Lower lobe of right lung (tissue), 2 donors: ENCODE data around the gene PHACTR1. TPM values are rescaled to one million over a fixed set of nuclear protein-coding genes. Genes with fewer than 3 reads are reported as not detected.
A peak's percentile ranks its signal among the peaks of the same experiment; 100 is the strongest.

ENCODE experiments used
- ATAC-seq, 2 donors: fragments of 200-7000 bp; cut with Tn5 transposase; one replicate each; pipeline ENCODE4 v1.9.1; 2020 to 2022; ENCODE audit warnings: mild to moderate bottlenecking in 2 of 2, moderate library complexity in 2 of 2
- DNase-seq: peaks from one replicate; pipeline ENCODE4 v3.0.0-alpha.2; 2020
- H3K27ac ChIP-seq: fragments of 200-600 bp; one replicate; pipeline ENCODE4 v1.8.0; 2022
- H3K27me3 ChIP-seq: fragments of 200-600 bp; one replicate; pipeline ENCODE4 v1.8.0; 2022; ENCODE audit warnings: low read depth
- H3K36me3 ChIP-seq: fragments of 200-600 bp; one replicate; pipeline ENCODE4 v1.8.0; 2022; ENCODE audit warnings: mild to moderate bottlenecking
- H3K4me1 ChIP-seq: fragments of 200-600 bp; one replicate; pipeline ENCODE4 v1.8.0; 2022
- H3K4me3 ChIP-seq: fragments of 200-600 bp; one replicate; pipeline ENCODE4 v1.8.0; 2022; ENCODE audit warnings: mild to moderate bottlenecking
- H3K9me3 ChIP-seq: fragments of 200-600 bp; one replicate; pipeline ENCODE4 v1.8.0; 2022
- intact Hi-C: fragments of 100-400 bp; cut with DNase I; formaldehyde crosslinking; loops from one replicate; pipeline ENCODE4 v1.11.0; 2022
- total RNA-seq: library from RNA; stranded (reverse); fragmentation: NEBNext Ultra II Directional; extraction: Animal tissue kit (Norgen Biotek cat#: 25700); gene quantifications from one replicate; pipeline ENCODE4 v1.2.1, GENCODE V29; 2021
- TF ChIP-seq, protein P1 (sequence below): fragments of 200-600 bp; IDR thresholded peaks from one replicate; pipeline ENCODE4 v1.8.0; 2022; ENCODE audit warnings: antibody characterized with exemption, mild to moderate bottlenecking
- donor health status: DM: no; HTN: yes; CAD: no; lungs with severe emphysema.

PHACTR1 gene
- total RNA-seq, 1 donor from 2014 or later: 91.0 TPM

DNA sequence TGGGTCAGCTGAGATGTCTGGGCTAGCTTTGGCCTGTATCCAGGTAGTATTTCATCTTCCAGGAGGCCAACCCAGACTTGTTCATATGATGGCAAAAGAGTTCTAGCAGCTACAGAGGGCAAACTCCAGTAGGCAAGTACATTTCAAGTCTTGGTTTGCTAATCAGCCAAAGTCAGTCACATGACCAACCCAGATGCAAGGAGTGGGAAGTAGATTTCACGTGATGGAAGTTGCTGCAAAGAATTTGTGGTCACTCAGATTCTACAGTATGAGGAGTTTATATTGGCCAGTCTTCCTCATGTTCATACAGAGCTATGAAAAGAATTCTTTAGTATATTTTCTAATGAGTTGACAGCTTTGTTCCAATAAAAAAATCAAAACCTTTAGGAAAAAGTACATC lies 101.8 kb downstream of the PHACTR1 start:
- H3K27ac ChIP-seq: no peak overlapping the region
- no peaks in the 10 kb centered on the region for H3K36me3 ChIP-seq
- no peak for DNase-seq
- H3K9me3 ChIP-seq: no peaks in the 10 kb centered on the region
- TF ChIP-seq, protein P1, sequence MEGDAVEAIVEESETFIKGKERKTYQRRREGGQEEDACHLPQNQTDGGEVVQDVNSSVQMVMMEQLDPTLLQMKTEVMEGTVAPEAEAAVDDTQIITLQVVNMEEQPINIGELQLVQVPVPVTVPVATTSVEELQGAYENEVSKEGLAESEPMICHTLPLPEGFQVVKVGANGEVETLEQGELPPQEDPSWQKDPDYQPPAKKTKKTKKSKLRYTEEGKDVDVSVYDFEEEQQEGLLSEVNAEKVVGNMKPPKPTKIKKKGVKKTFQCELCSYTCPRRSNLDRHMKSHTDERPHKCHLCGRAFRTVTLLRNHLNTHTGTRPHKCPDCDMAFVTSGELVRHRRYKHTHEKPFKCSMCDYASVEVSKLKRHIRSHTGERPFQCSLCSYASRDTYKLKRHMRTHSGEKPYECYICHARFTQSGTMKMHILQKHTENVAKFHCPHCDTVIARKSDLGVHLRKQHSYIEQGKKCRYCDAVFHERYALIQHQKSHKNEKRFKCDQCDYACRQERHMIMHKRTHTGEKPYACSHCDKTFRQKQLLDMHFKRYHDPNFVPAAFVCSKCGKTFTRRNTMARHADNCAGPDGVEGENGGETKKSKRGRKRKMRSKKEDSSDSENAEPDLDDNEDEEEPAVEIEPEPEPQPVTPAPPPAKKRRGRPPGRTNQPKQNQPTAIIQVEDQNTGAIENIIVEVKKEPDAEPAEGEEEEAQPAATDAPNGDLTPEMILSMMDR: no peak
- H3K4me1 ChIP-seq: no peaks in the 10 kb centered on the region
- intact Hi-C loops: no loop called here
- ATAC-seq: peak in 1 of 2 donors; percentile 21
- no peak overlapping the region for H3K4me3 ChIP-seq
- H3K27me3 ChIP-seq: no peaks in the 10 kb centered on the region

DNA sequence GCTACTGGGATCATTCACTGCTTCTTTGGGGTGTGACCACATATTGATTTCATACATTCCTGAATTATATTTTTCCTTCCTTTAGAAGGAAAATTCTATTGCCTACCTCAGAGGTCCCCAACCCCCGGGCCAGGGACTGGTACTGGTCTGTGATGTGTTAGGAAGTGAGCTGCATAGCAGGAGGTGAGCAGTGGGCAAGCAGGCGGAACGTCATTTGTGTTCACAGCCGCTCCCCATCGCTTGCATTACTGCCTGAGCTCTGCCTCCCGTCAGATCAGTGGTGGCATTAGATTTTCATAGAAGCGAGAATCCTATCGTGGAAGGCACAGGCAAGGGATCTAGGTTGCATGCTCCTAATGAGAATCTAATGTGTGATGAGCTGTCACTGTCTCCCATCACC lies 107.3 kb downstream of the PHACTR1 start:
- Histone ChIP-seq H3K27ac (no peak overlapping the region), H3K4me3 (no peak overlapping the region), H3K36me3 (no peaks in the 10 kb centered on the region), H3K27me3 (no peaks in the 10 kb centered on the region), H3K4me1 (no peaks in the 10 kb centered on the region), H3K9me3 (no peaks in the 10 kb centered on the region)
- intact Hi-C loops: no loop called here
- DNase-seq (no peak), ATAC-seq (no peak)
- TF ChIP-seq, protein P1: no peak

DNA sequence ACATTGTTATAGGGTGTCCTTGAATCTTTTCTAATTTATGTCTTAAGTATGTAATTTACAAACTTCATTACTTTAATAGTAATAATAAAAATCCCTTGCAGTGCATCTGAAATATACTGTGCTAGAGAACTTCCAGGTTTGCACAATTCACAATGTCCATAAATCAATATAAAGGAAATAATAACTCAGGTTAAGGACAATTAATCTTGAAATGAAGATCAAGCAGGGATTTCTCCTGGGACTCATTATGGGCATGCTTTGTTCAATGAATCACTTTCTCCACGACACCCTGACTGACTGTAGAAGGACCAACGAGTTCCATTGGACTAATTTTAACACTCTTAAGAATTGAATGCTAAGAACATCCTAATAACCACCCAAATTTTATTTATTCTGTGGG lies 110.0 kb downstream of the PHACTR1 start:
- TF ChIP-seq, protein P1: no peak
- intact Hi-C loops: no loop called here
- Histone ChIP-seq H3K36me3 (no peaks in the 10 kb centered on the region), H3K4me3 (no peak overlapping the region), H3K9me3 (no peaks in the 10 kb centered on the region), H3K27me3 (no peaks in the 10 kb centered on the region), H3K27ac (no peak overlapping the region), H3K4me1 (no peaks in the 10 kb centered on the region)
- no peak for ATAC-seq
- DNase-seq: no peak

DNA sequence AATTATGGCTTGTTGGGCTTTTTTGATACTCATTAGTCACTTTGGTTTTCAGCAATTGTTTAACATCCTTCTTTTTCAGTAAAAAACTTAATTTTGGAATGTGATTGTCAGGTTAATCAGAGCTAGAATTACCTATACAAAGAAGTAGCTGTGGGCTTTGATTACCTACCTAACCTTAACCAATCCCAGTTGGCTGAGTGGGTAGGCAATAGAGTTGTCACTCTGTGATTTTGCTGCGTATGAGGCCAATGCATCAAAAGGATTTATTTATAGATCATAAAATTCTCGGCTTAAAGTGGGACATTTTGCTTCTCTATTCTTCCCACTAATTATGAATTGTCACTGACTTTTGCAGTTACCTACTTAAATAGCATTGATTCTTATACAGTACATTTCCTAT lies 111.4 kb downstream of the PHACTR1 start:
- Histone ChIP-seq H3K4me3 (no peak overlapping the region), H3K4me1 (no peaks in the 10 kb centered on the region), H3K9me3 (no peaks in the 10 kb centered on the region), H3K27ac (no peak overlapping the region), H3K27me3 (no peaks in the 10 kb centered on the region), H3K36me3 (no peaks in the 10 kb centered on the region)
- DNase-seq (no peak), ATAC-seq (no peak)
- TF ChIP-seq, protein P1: no peak
- intact Hi-C loops: no loop called here

DNA sequence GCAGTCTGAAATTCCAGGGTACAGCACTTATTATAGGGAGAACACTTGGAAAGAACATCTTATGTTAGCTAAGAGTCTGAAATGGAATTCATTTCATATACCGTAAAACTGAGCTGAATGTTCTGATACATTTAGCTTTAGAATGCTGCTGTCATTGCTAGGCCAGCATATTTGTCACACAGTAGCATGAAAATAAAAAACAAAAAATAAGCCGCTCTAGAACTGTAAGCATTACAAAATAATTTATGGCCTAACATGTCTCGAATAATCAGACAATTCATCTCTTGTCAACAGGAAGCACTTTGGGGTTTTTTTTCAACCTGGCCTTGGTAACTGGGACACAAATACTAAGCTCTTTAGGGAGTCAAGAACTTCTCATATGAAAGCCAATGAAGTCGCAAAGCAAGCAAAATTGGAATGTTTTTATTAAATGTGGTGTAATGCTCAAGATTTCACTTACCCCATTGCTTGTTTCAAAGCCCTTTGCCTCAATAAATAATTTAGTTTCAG lies 115.7 kb downstream of the PHACTR1 start:
- Histone ChIP-seq H3K27me3 (no peaks in the 10 kb centered on the region), H3K4me3 (no peak overlapping the region), H3K9me3 (peaks cover under 1% of the 10 kb centered on the region), H3K4me1 (no peaks in the 10 kb centered on the region), H3K27ac (no peak overlapping the region), H3K36me3 (no peaks in the 10 kb centered on the region)
- TF ChIP-seq, protein P1: no peak
- DNase-seq (no peak), ATAC-seq (no peak)
- intact Hi-C loops: no loop called here

DNA sequence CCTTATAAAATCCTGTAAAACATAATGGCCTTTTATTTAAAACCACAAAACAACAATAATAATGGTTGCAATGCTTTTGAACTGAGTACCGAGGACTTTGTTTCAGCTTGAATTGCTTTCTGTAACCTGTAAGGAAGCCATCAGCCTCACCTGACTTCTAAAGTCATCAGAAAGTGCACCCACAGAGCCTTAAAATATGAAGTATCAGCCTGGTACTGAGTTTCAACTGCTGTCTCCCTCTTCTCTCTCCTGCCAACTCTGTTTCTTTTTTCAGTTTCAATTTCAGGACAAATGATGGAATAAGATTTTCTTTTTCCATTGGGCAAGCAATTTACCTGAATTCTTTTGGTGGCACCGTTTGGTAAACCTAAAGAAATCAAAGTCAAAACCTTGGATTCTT lies 119.4 kb downstream of the PHACTR1 start:
- ATAC-seq (no peak), DNase-seq (no peak)
- Histone ChIP-seq H3K36me3 (no peaks in the 10 kb centered on the region), H3K27ac (no peak overlapping the region), H3K4me1 (no peaks in the 10 kb centered on the region), H3K27me3 (no peaks in the 10 kb centered on the region), H3K9me3 (peaks cover 12% of the 10 kb centered on the region), H3K4me3 (no peak overlapping the region)
- intact Hi-C loops: no loop called here
- TF ChIP-seq, protein P1: no peak
